Measurements from ENCODE around the gene MZT2A.
"Not testable (repeated sequence)": the region's sequence is repeated elsewhere in the genome, so short reads cannot be mapped to it uniquely, and the experiment has no call there.

The MZT2A gene

DNA sequence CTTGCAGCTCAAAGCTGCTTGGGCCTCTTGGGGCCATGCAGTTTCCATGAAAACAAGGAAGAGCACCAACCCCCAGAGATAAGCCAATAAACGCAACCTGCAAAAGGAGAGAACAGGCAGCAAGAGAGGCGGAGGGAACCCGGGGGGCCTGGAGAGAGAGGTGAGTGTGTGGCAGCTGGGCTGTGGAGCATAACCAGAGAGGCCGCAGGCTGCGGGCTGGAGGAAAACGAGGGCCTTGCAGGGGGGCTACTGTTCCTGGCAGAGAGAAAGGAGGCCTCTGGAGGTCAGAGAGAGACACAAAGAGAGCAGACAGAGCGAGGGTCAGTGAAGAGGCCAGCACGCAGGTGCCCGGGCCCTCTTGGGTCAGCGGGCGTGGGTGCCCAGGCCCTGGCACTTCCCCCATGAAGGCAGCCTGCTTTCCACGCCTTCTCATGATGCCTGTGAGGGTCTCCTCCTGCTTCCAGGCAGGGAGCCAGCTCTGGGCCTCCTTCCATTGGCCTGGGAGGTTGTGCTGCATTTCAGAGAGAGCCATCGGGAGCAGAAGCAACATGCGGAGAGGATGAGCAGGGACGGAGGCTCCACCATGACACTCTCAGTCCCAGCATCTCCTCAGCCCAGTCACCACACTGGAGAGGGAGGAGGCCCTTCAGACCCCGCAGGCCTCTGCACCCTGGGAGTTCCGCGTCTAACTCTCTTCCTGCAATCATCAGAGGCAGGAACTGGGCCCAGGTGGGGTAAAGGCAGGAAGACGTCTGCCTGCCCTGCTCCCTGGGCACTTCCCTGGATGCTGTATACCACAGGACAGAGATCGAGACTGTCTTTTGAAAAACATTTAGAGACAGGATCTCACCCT, 1.4 kb downstream of the MZT2A start:
- DNase-seq: peak; percentile 28

DNA sequence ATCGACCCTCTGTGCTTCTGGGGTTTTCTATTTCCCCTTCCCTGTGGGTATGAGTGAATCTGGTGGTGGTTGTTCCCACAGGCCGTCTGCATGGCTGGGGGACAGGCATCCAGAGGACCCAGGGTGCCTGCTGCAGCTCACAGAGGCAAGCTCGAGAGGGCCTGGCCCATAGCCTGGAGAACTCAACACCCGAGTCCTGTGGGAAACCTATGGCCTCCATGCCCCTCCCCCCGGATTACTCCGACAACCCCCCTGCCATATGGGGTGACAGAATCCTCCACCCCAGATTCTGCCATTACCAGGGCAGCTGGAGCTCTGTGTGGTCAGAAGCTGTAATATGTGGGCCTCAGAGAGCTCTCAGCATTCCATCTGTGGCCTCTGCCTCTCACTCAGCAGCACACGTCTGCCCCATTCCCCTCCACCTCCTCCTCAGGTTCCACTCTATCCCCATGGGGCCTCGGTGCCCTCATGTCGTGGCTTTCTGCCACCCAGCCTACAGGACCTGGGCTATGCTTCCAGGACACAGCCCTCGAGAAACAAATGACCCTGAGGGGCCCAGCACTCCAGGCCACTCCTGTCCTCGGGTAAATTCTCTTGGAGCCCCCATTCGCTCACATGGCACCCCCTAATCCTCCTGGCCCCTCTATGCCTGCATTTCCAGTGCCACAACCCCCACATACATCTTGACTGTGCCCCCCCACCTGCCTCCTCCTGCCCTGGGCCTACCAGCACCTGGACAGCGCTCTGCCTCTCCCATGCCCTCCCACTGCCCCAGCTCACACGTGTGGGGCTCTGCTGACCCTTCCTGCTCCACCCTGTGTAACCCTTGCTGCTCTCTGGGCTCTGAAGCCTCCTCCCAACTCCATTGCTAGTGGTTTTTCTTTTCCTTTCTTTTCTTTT, 3.6 kb downstream of the MZT2A start:
- no peak for DNase-seq

DNA sequence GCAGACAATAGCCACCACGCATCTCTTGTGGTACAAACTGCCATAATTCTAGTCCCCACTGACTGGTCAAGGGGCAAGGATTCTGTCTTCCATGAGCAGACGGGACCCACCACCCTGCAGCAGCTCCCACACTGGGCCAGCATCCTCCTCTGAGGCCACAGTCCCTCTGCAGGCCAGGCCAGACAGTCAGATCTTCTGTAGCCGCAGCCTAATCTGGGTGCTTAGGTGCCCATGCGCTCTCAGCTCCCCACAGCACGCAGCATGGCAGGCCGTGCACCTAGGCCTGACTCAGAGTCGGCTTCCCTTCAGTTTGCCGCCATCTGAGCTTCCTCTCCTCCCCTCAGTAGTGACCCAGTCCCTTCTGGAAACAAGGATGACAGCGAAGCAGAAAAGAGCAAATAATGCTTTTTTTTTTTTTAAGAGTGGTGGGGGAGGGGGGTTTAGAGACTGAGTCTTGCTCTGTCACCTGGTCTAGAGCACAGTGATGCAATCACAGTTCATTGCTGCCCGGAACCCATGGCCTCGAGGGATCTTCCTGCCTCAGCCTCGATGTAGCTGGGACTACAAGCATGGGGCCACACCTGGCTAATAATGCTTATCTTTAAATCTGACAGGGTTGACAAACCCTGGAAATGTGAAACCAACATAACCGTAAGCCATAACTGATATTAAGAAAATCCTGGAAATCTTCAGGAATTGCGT, 5.8 kb downstream of the MZT2A start:
- not testable (repeated sequence) for DNase-seq

DNA sequence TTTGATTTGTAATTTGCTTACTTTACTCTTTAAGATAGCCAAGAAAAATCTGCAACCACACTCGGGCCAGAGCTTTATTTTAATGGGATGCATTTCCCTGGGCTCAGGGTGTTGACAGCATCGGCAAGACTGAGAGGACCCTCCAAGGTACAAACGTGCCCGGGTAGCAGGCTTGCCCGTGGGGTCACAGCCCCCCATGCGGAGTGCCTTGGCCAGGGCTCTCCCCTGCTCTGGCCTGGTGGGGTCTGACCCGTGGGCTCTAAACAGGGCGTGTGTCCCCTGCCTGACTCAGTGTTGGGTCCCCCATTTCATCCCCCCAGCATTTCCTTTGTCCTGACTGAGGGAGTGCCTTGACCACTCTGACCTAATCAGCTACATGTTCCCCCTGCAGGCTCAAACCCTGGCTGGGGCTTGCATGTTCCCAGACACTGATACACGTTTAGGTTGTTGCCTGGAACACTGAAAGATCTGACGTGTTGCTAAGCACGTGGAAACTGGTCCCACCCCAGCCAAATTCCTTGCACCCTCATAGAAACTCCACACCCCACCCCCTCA, 7.2 kb downstream of the MZT2A start:
- DNase-seq: not testable (repeated sequence)

DNA sequence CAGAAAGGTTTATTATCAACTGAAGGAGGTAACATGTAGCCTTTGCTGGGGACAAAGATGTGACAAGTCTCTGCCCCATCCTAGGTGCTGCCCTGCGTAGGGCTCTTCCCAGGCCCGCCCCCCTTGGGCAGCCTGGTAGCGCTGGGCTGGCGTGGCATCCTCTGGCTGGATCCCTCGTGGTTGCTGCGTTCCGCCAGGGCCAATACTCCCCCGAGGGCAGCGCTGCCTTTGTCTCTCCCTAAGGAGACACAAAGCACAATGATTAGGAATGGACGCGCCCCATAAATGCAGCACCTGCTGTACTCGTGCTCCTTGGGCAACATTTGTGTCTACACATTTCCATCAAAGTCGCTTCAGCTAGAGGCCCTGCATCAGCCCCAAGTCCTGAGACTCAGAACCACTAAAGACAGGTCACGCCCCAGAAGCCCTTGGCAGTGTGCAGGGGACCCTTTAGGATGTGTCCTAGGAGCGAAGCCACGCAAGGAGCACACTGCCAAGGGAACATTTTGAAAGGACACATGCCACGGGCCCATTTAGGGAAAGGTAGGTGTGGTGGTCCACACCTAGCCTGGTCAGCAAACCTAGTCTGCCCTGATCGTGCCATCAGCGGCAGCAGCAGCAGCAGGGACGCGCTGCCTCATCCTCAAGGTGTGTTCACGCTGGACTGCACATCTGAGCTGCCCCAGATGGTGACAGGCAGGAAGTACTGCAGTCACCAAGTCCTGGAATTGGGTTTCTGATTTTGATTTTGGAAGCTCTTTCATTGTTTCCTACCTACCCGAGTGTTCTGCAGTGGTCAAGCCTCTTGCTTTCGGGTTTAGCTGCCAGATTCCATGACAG, 8.0 kb downstream of the MZT2A start:
- not testable (repeated sequence) for DNase-seq

DNA sequence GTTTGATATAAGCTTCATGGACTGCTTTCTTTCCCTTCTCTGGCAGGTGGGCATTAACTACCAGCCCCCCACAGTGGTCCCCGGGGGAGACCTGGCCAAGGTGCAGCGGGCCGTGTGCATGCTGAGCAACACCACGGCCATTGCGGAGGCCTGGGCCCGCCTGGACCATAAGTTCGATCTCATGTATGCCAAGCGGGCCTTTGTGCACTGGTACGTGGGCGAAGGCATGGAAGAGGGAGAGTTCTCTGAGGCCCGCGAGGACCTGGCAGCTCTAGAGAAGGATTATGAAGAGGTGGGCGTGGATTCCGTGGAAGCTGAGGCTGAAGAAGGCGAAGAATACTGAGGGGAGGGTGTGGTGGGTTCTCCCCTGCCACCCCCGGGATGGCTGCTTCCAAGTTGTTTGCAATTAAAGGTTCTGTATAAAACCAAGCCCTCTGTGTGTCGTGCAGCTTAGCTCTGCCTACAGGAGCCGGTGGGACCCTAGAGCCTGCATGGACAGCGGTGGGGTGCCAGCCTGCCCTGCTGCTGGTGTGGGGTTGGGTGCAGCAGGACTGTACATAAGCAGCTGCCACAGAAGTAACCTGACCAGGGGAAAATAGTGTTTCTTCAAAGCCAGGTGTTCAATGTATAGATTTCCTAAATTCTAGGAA, 9.6 kb downstream of the MZT2A start:
- not testable (repeated sequence) for DNase-seq

DNA sequence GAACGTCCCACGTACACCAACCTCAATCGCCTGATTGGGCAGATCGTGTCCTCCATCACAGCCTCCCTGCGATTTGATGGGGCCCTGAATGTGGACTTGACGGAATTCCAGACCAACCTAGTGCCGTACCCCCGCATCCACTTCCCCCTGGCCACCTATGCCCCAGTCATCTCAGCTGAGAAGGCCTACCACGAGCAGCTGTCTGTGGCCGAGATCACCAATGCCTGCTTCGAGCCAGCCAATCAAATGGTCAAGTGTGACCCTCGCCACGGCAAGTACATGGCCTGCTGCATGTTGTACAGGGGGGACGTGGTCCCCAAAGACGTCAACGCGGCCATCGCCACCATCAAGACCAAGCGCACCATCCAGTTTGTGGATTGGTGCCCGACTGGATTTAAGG, 11.8 kb downstream of the MZT2A start:
- not testable (repeated sequence) for DNase-seq

DNA sequence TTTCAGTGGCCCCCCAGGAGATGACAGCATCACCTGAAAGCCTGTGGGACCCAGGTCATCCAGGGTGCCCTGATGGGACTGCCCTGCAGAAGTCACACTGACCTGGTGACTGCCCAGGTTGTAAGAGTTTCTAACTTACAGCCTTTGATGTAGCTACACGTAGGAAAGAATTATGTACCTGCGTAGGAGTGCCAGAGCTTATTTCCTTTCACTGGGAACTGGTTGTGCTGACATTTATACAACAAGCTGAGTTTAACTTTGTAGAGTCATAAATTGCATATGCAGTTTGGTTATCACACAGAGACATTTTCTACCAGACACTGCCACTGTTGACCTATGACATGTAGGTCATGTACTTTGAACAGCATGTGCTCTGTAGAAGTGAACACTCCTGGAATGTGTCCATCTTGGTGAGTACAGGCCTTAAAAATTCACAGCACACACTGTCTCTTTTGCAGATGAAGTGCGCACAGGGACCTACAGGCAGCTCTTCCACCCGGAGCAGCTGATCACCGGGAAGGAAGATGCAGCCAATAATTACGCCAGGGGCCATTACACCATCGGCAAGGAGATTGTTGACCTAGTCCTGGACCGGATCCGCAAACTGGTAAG, 13.2 kb downstream of the MZT2A start:
- not testable (repeated sequence) for DNase-seq

DNA sequence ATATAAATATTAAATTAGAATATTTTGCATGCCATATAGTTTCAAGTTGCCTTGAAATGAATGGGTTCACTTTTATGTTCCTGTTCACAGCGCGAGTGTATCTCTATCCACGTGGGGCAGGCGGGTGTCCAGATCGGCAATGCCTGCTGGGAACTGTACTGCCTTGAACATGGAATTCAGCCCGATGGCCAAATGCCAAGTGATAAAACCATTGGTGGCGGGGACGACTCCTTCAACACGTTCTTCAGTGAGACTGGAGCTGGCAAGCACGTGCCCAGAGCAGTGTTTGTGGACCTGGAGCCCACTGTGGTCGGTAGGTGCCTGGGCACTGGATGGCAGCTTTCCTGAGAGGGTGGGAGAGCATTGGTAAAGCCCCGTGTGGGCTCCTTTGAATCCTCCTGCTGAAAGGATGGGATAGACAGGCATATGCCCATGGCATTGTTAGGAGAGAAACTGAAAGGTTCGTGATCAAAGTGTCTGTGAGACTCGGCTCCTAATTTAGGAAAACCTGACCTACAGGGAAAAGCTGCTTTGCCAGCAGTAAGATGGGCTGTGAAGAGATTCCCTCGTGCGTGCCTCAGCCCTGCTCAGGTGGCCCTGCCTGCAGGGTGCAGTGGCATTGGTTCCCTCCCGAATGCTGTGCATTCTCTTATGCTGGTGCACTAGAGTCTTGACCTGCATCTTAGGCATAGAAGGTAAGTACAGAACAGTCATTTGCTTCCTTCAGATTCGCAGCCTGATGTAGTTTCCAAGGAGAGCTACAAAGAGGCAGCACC, 13.9 kb downstream of the MZT2A start:
- not testable (repeated sequence) for DNase-seq

DNA sequence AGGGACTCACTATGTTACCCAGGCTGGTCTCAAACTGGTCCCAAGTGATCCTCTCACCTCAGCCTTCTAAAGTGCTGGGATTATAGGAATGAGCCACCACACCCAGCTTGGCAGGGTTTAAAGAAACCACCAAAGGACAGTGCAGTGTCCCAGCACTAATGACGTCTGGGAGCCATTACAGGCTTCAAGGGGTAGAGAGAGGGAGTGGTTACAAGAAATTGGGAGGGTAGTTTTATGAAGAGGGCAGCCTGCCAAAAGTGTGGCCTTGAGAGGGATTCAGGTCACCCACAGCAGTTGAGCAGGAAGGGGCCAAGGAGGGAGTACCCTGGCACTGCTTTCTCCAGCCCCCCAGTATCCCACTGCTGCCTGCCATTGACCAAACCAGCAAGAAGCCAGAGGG, 15.0 kb downstream of the MZT2A start:
- not testable (repeated sequence) for DNase-seq

DNA sequence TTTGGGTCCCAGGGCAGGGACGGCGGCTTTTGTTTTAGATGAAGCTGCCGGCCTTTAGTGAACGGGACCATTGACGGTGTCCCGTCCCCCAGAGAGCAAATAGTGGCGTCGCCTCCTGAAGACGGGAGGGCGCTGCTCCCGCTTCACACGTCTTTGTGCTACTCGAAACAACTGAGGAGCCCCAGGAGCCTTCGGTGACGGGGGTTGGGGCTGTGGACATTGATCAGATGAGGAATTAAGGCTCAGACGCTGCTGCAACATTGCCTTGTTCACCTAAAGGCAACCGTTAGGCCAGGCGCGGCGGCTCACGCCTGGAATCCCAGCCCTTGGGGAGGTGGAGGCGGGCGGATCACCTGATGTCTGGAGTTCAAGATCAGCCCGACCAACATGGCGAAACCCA, 15.8 kb downstream of the MZT2A start:
- DNase-seq: not testable (repeated sequence)

DNA sequence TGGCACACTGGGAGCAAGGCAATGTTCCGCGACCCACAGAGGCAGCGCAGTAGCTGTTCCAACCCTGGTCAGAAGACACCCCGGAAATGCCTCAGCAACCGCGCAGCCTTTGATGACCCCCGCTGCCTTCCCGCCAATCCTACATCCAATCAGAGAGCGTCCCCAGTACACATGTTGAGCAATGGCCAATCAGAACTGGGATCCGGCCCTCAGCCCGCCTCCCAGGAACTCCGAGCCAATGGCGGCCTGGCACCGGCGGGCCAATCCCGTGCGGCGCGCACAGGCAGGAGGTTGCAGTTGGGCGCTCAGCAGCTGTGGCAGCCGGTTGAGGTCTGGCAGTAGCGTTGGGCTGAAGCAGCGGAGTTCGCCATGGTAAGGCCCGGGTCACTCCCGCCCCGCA, 16.4 kb downstream of the MZT2A start, which contains the start of gene TUBA3D:
Gene TUBA3D, plus strand, starts transcription at position 289 of the 400 bp plus-strand sequence. Its CDS starts 81 bp downstream, at position 370.
- DNase-seq: no peak

DNA sequence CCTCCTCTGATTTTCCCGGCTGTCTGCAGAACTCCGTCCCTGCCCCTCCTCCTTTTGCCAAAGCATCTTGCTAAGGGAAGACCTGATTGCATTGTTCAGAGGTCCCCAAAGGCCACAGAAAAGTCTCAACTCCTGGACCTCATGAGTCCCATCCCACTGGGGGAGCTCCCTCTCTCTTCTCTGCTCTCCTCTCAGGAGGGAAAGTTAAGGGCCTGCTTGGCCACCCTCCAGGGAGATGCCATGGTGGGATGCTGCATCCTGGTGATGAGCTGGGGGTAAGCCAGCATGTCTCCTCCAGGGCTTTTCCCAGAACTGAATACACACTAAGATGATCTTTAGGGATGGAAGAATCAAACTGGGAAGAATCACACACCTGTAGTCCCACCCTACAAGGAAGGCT, 18.9 kb downstream of the MZT2A start:
- DNase-seq: not testable (repeated sequence)

DNA sequence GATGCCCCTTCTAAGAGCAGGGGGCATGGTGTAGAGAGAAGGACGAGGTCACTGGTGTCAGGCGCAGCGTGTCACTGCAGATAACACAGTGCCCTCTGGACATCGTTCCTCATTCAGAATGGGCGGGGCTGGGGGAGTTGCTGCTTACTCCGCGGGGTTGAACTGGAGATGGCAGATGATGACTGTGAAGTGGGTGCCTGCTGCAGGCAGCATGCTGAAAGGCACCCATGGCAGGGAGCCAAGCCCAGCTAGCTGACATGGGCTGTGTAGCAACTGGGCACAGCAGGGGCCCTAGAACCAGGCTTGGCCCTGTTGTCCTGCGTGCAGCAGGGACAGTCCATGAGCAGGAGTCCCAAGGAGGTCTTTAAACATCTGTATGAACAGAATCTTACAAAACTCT, 20.6 kb downstream of the MZT2A start:
- DNase-seq: not testable (repeated sequence)

DNA sequence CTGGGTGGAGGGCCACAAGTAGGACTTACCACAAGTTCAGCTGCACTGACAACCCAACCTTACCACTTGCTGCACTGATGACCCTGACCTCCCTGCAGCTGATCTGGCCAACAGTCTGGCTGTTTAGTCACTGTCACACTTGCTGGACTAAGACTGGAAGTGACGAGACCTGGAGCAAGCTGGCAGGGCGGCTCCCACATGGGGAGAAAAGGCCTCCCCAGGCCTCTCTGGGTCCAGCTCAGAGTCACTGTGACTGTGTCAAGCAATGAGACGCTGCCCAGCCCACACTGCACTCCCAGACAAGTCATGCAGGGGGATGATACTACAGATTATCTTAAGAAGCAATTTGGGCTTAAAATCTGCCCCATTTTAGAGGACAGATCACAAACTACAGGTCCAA, 21.3 kb downstream of the MZT2A start:
- not testable (repeated sequence) for DNase-seq

DNA sequence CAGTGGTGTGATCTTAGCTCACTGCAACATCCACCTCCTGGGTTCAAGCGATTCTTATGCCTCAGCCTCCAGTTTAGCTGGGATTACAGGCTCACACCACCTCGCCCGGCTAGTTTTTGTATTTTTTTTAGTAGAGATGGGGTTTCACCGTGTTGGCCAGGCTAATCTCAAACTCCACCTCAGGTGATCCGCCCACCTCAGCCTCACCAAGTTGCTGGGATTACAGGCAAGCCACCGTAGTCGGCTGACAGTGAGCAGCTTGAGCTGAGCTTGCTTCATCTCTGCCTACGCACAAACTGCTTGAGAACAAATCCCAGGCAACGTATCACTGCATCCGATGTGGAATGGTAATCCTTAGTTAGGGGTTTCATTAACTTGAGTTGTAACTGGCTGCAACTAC, 24.5 kb downstream of the MZT2A start:
- DNase-seq: not testable (repeated sequence)

DNA sequence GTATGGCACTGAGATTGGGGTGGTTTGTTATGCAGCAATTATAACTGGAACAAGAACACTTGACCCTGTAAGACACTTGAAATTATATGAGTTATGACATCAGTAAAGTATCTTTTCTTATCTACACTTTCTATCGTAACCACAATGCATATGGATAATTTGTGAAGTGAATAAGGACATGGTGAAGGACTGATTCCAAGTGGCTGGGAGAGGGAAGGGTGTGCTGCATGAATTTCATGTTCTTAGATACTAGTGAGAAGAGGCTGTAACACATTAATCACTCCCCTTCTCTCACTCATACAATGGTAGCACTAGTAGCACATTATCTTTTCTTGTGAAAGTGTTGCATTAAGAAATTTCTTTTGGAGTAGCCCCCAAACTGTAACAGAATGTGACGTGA, 37.3 kb downstream of the MZT2A start:
- not testable (repeated sequence) for DNase-seq

DNA sequence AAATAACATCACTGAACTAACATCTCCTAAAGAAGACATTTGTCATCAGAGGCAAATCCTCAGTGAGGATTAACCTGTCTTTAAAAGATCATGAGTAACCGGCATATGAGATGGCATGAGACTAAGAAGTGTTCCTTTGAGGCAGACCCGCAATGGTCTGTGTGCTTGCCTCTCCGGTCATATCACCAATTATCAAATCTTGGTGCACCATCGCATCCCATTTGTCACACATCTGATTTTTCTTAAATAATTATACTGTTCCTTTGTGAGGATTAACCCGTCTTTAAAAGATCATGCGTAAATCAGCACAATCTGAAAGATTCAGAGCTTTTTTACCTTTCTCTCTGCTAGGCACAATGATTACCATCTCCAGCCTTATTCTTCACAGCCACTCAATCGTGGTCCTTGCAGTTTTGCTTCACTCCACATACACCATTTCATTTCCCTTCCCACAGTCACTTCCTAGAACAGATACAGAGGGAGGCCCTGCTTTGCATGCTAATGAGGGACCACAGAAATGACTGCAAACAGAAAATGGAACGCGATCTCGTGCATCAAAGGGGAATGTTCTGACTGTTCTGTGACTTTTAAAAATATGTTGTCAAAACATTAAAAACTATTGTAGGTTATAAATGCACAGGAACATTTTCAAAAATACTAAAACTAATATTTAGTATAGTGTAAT, 40.8 kb downstream of the MZT2A start:
- DNase-seq: not testable (repeated sequence)

DNA sequence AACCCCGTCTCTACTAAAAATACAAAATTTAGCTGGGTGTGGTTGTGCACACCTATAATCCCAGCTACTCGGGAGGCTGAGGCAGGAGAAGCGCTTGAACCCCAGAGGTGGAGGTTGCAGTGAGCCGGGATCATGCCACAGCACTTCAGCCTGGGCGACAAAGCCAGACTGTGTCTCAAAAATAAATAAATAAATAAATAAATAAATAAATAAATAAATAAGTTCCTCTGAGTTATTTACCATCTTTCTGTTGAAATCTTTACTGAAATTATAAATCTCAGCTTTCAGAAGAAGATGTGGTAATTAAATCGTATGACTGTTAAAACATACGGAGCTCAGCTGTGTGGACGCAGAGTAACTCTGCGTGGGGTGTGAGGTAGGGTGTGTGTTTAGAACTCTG, 44.2 kb downstream of the MZT2A start:
- not testable (repeated sequence) for DNase-seq

Data from central memory CD4-positive, alpha-beta T cell (primary cell).